ENCODE results near the gene PDIA5. TPM values are rescaled to one million over a fixed set of nuclear protein-coding genes. Genes with fewer than 3 reads are reported as not detected.

Gene PDIA5
- total RNA-seq, 1 donor from 2014 or later, result 14.2 TPM

DNA sequence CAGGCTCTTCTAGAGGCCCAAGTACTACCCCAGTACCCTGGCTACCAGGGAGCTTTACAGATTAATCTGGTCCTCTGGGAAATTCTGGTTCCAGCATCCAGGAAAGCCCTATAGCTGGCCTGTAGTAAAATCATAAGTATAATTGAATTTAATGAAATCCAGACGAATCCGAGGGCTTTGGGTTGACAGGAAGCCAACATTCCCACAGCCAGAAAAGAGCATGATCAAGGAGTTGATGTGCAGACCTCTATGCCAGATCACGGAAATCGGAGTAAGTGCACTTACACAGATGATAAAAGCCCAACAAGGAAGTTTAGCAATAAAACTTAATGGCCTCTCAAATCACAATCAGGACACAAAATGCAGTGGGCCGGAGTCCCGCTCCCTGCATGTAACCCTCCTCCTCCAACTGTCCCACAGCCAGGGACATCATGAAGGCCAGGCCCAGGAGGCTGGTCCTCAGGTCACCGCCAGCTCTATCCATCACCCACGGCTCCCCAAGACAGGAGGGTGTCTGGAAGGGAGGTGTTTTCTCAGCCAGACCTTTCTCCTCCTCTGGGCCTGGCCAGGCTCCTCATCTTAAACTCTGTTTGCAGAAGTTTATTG is 72.1 kb downstream of the PDIA5 start:
- Mint-ChIP-seq H3K9me3 (no peaks in the 10 kb centered on the region), H3K4me3 (no peak overlapping the region), H3K4me1 (peaks cover 37% of the 10 kb centered on the region), H3K27ac (ENCODE audit: unreplicated experiment) (no peak overlapping the region), H3K36me3 (ENCODE audit: low read depth) (peaks cover 11% of the 10 kb centered on the region), H3K27me3 (ENCODE audit: low read depth) (no peaks in the 10 kb centered on the region)
- no peak for DNase-seq (ENCODE audit: low read depth, low spot score)
- TF ChIP-seq, protein P1, sequence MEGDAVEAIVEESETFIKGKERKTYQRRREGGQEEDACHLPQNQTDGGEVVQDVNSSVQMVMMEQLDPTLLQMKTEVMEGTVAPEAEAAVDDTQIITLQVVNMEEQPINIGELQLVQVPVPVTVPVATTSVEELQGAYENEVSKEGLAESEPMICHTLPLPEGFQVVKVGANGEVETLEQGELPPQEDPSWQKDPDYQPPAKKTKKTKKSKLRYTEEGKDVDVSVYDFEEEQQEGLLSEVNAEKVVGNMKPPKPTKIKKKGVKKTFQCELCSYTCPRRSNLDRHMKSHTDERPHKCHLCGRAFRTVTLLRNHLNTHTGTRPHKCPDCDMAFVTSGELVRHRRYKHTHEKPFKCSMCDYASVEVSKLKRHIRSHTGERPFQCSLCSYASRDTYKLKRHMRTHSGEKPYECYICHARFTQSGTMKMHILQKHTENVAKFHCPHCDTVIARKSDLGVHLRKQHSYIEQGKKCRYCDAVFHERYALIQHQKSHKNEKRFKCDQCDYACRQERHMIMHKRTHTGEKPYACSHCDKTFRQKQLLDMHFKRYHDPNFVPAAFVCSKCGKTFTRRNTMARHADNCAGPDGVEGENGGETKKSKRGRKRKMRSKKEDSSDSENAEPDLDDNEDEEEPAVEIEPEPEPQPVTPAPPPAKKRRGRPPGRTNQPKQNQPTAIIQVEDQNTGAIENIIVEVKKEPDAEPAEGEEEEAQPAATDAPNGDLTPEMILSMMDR (conservative IDR thresholded peaks at IDR 0.05), result no peak

DNA sequence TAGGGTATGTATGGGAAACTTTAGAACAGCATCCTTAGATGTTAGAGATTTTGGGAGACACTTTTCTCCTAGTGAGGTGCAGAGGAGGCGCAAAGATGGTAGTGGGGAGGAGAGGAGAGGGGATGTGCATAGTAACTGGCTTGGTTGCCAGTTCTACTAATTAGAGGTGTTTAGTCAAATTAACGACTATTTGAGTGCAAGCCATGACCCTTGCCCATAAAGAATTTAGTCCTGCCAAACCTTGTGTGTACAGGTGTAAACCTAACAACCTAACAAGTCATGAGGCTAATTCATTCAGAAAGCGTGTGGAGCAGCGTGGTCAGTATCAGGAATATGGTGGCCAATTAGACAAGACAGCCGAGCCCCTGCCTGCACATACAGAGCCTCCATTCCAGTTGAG is 72.7 kb downstream of the PDIA5 start:
- Mint-ChIP-seq H3K27ac (ENCODE audit: unreplicated experiment) (no peak overlapping the region), H3K27me3 (ENCODE audit: low read depth) (no peaks in the 10 kb centered on the region), H3K9me3 (no peaks in the 10 kb centered on the region), H3K36me3 (ENCODE audit: low read depth) (peaks cover 14% of the 10 kb centered on the region), H3K4me3 (no peak overlapping the region), H3K4me1 (peaks cover 37% of the 10 kb centered on the region)
- DNase-seq (ENCODE audit: low read depth, low spot score), result no peak
- TF ChIP-seq, protein P1 (conservative IDR thresholded peaks at IDR 0.05), result no peak

DNA sequence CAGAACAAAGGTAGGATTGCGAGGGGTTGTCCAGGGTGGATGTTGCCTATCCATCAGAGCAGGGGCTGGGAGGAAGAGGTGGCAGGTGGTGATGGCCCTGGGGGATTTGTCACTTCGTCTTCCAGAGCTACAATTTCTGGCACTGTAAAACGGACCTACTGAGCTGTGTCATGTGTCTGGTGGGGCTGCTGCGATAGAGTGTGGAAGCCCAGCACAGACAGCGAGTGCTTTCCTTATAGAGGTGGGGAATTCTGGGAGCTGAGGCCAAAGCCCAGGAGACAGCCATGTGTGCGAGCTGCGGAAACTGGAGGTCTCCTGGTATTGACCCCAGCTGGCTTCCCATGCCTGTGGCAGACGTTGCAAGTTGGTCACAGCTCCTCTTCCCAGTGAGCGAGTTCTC is 73.7 kb downstream of the PDIA5 start:
- TF ChIP-seq, protein P1 (conservative IDR thresholded peaks at IDR 0.05), result no peak
- Mint-ChIP-seq H3K27me3 (ENCODE audit: low read depth) (no peaks in the 10 kb centered on the region), H3K36me3 (ENCODE audit: low read depth) (peaks cover 9% of the 10 kb centered on the region), H3K4me3 (no peak overlapping the region), H3K9me3 (no peaks in the 10 kb centered on the region), H3K27ac (ENCODE audit: unreplicated experiment) (peak overlapping the region; percentile 83), H3K4me1 (peaks cover 32% of the 10 kb centered on the region)
- no peak for DNase-seq (ENCODE audit: low read depth, low spot score)

DNA sequence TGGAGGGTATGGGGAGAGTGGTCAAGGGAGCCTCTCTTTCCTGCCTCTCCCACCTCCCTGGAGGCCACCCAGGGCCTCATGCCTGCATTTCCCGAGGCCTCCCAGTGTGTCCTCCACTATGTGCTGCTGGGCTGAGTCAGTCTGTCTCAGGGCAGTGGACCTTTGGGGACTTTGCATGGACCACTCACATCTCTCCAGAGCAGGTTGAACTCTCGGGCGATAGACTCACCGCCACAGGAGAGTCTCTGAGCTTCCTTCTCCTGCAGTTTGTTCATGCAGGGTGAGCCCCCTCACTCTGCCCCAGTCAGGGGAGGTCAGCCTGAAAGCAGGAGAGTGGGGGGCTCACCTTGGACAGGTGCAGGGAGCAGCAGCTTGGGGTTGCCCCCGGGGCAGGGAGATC is 74.5 kb downstream of the PDIA5 start:
- H3K4me1 Mint-ChIP-seq, result peaks cover 30% of the 10 kb centered on the region
- H3K27ac Mint-ChIP-seq (ENCODE audit: unreplicated experiment), result no peak overlapping the region
- no peaks in the 10 kb centered on the region for H3K9me3 Mint-ChIP-seq
- no peak overlapping the region for H3K4me3 Mint-ChIP-seq
- no peaks in the 10 kb centered on the region for H3K27me3 Mint-ChIP-seq (ENCODE audit: low read depth)
- peaks cover 9% of the 10 kb centered on the region for H3K36me3 Mint-ChIP-seq (ENCODE audit: low read depth)
- TF ChIP-seq, protein P1 (conservative IDR thresholded peaks at IDR 0.05), result no peak
- DNase-seq (ENCODE audit: low read depth, low spot score), result no peak

DNA sequence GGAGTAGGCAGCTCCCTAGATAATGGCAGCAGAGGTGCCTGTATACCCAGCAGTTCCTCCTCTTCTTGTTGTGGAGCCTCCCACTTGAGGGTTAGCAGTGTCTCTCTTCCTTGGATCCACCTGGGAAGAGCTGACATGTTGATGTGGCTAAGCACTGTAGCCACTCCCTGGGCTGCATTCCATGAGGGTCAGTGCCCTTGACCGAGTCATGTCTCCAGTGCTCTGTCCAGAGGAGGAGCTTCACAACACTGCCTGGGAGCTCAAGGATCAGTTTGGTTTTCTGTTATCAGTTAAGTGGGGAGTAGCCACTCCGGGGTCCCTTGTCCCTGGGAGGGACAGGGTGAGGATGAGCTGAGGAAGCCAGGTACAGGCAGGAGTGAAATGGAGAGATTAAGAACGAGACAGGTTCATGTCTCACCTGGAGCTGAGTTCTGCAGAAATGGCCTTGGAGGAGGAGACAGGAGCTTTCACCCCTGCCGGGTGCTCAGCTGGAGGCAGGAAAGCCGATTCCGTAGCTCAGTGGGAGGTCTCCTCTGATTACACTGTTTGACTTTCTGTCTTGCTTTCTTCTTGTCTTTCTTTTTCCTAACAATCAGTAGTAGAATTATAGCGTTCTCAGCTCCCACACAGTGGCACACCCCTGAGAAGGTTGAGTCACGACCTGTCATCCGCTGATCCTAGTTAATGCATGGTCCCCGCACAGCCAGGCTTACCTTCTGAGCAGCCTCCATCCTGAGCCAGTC is 77.0 kb downstream of the PDIA5 start:
- Mint-ChIP-seq H3K36me3 (ENCODE audit: low read depth) (peaks cover 13% of the 10 kb centered on the region), H3K27ac (ENCODE audit: unreplicated experiment) (no peak overlapping the region), H3K9me3 (no peaks in the 10 kb centered on the region), H3K4me1 (peaks cover 10% of the 10 kb centered on the region), H3K27me3 (ENCODE audit: low read depth) (no peaks in the 10 kb centered on the region), H3K4me3 (no peak overlapping the region)
- TF ChIP-seq, protein P1 (conservative IDR thresholded peaks at IDR 0.05), result no peak
- no peak for DNase-seq (ENCODE audit: low read depth, low spot score)

All from neural crest cell (in vitro differentiated cells).